Liver (tissue), 9 donors: ENCODE measurements around the gene KXD1. TPM values are rescaled to one million over a fixed set of nuclear protein-coding genes. Genes with fewer than 3 reads are reported as not detected.

ENCODE experiments used
- DNase-seq: peaks from one replicate; pipeline ENCODE4 v3.0.0-alpha.2; 2017; ENCODE audit warnings: low spot score
- H3K27ac ChIP-seq, 2 donors: one replicate each; pipeline ENCODE4 v1.7.0; 2013; ENCODE audit warnings: inconsistent platforms in 2 of 2, low read length in 2 of 2, control low read depth in 1 of 2, low read depth in 1 of 2, mild to moderate bottlenecking in 1 of 2
- H3K27me3 ChIP-seq, 4 donors: one replicate each; pipeline versions ENCODE4 v1.6.1 to v1.7.0; 2013; ENCODE audit warnings: low read length in 3 of 4, inconsistent platforms in 1 of 4, mild to moderate bottlenecking in 1 of 4, moderate library complexity in 1 of 4; ENCODE audit not compliant: control insufficient read depth in 4 of 4, insufficient read depth in 4 of 4
- H3K36me3 ChIP-seq, 4 donors: one replicate each; pipeline versions ENCODE4 v1.6.1 to v1.7.0; 2013; ENCODE audit warnings: low read length in 3 of 4, mild to moderate bottlenecking in 3 of 4, low read depth in 1 of 4, moderate library complexity in 1 of 4; ENCODE audit not compliant: control insufficient read depth in 4 of 4, insufficient read depth in 3 of 4
- H3K4me1 ChIP-seq, 4 donors: one replicate each; pipeline versions ENCODE4 v1.6.1 to v1.7.0; 2013; ENCODE audit warnings: low read length in 3 of 4, mild to moderate bottlenecking in 3 of 4, moderate library complexity in 1 of 4; ENCODE audit not compliant: control insufficient read depth in 4 of 4, insufficient read depth in 4 of 4
- H3K4me3 ChIP-seq, 3 donors: one replicate each; pipeline versions ENCODE4 v1.6.1 to v1.7.0; 2013; ENCODE audit warnings: low read length in 3 of 3, control low read depth in 1 of 3, low read depth in 1 of 3, mild to moderate bottlenecking in 1 of 3
- H3K9ac ChIP-seq, 2 donors: one replicate each; pipeline ENCODE4 v1.7.0; 2013; ENCODE audit warnings: low read length in 2 of 2, mild to moderate bottlenecking in 2 of 2, moderate library complexity in 2 of 2, control low read depth in 1 of 2, low read depth in 1 of 2
- H3K9me3 ChIP-seq, 4 donors: one replicate each; pipeline versions ENCODE4 v1.6.1 to v1.7.0; 2013; ENCODE audit warnings: low read length in 3 of 4; ENCODE audit not compliant: control insufficient read depth in 4 of 4
- ATF3 ChIP-seq: IDR thresholded peaks from 2 replicates; pipeline ENCODE4 v1.6.1; 2016; ENCODE audit warnings: antibody characterized with exemption
- CTCF ChIP-seq: fragments of 150-350 bp; IDR thresholded peaks from 2 replicates; pipeline ENCODE4 v1.5.1; 2017; ENCODE audit warnings: improper control_type of control experiment, low read depth, low read length; ENCODE audit not compliant: missing input control
- FOXA1 ChIP-seq: IDR thresholded peaks from 2 replicates; pipeline ENCODE4 v1.6.1; 2016; ENCODE audit warnings: antibody characterized with exemption
- FOXA2 ChIP-seq: IDR thresholded peaks from 2 replicates; pipeline ENCODE4 v1.6.1; 2016; ENCODE audit warnings: antibody characterized with exemption
- HNF4A ChIP-seq, 2 donors: conservative IDR thresholded peaks; 2 replicates each; pipeline ENCODE4 v1.6.1; 2016; ENCODE audit warnings: antibody characterized with exemption in 2 of 2, mild to moderate bottlenecking in 2 of 2
- HNF4G ChIP-seq: IDR thresholded peaks from 2 replicates; pipeline ENCODE4 v1.6.1; 2016; ENCODE audit warnings: antibody characterized with exemption
- JUND ChIP-seq, 2 donors: IDR thresholded peaks; 2 replicates each; pipeline ENCODE4 v1.6.1; 2016; ENCODE audit warnings: antibody characterized with exemption in 2 of 2
- MAX ChIP-seq: IDR thresholded peaks from 2 replicates; pipeline ENCODE4 v1.6.1; 2016; ENCODE audit warnings: antibody characterized with exemption
- NR2F2 ChIP-seq: IDR thresholded peaks from 2 replicates; pipeline ENCODE4 v1.6.1; 2016; ENCODE audit warnings: antibody characterized with exemption
- RAD21 ChIP-seq, 2 donors: IDR thresholded peaks; 2 replicates each; pipeline ENCODE4 v1.6.1; 2016; ENCODE audit warnings: antibody characterized with exemption in 2 of 2, mild to moderate bottlenecking in 2 of 2
- REST ChIP-seq: IDR thresholded peaks from 2 replicates; pipeline ENCODE4 v1.6.1; 2016; ENCODE audit warnings: antibody characterized with exemption, mild to moderate bottlenecking
- RXRA ChIP-seq, 2 donors: IDR thresholded peaks; 2 replicates each; pipeline ENCODE4 v1.6.1; 2017 to 2018; ENCODE audit warnings: antibody characterized with exemption in 2 of 2, mild to moderate bottlenecking in 1 of 2
- SP1 ChIP-seq: IDR thresholded peaks from 2 replicates; pipeline ENCODE4 v1.6.1; 2018; ENCODE audit warnings: antibody characterized with exemption, mild to moderate bottlenecking
- TAF1 ChIP-seq: conservative IDR thresholded peaks from 2 replicates; pipeline ENCODE4 v1.6.1; 2016; ENCODE audit warnings: antibody characterized with exemption, mild to moderate bottlenecking
- YY1 ChIP-seq: IDR thresholded peaks from 2 replicates; pipeline ENCODE4 v1.6.1; 2016; ENCODE audit warnings: antibody characterized with exemption, mild to moderate bottlenecking
- ZBTB33 ChIP-seq: IDR thresholded peaks from 2 replicates; pipeline ENCODE4 v1.6.1; 2016; ENCODE audit warnings: antibody characterized with exemption
- WGBS: extraction: QIAGEN DNeasy Blood & Tissue Kit; methylation state at CpG from one replicate; pipeline ENCODE4 v1.1.7; 2013; 5-methylcytosine and 5-hydroxymethylcytosine counted together
- polyA plus RNA-seq, 2 donors: library from polyadenylated mRNA; stranded (reverse) in 1 of 2; unstranded in 1 of 2; fragments of 200-250 nt in 1 of 2; fragments of >200 nt in 1 of 2; fragmentation: Nextera tagmentation in 1 of 2; extraction: Ambion mirVana in 1 of 2; gene quantifications; one replicate each; pipeline versions ENCODE4 v1.2.1 to v1.2.3, GENCODE V29; 2013 to 2015
- total RNA-seq, 2 donors: library from RNA; depleted of rRNA; stranded (reverse); fragments of >200 nt; gene quantifications; one replicate each; pipeline ENCODE4 v1.2.3, GENCODE V29; 2014
- donor health status: healthy.
- donor health status: healthy.
- donor health status: healthy.
- donor health status: healthy.
- donor health status: healthy.

KXD1 gene
- total and polyA plus RNA-seq, 4 donors: 31.8 to 53.6 (median 43.4) TPM

GRCh38 chr19:18605196-18605545, 47.5 kb downstream of the KXD1 start:
- TF ChIP-seq JUND (IDR thresholded peaks at IDR 0.05) (no peak), FOXA2 (no peak), HNF4A (conservative IDR thresholded peaks at IDR 0.05) (no peak), ATF3 (no peak), SP1 (no peak), NR2F2 (no peak), ZBTB33 (no peak), FOXA1 (no peak), TAF1 (no peak), HNF4G (no peak), RXRA (IDR thresholded peaks at IDR 0.05) (no peak), YY1 (no peak)
- 9% methylated on average over 17 of the region's 17 CpGs for WGBS
- H3K4me3 ChIP-seq: no peak overlapping the region

GRCh38 chr19:18605546-18606280, 48.0 kb downstream of the KXD1 start:
- 4% methylated on average over 65 of the region's 65 CpGs for WGBS
- H3K9ac ChIP-seq: no peak overlapping the region
- no peak for DNase-seq
- no peak for TF ChIP-seq ZBTB33
- no peak for TF ChIP-seq REST
- no peak for TF ChIP-seq CTCF
- no peak for TF ChIP-seq YY1
- TF ChIP-seq TAF1: no peak
- TF ChIP-seq NR2F2: no peak
- TF ChIP-seq RAD21 (IDR thresholded peaks at IDR 0.05): no peak
- TF ChIP-seq MAX: no peak
- no peak for TF ChIP-seq JUND (IDR thresholded peaks at IDR 0.05)
- TF ChIP-seq SP1: no peak
- no peak overlapping the region for H3K4me3 ChIP-seq
- no peak overlapping the region for H3K27ac ChIP-seq
- no peaks in the 10 kb centered on the region for H3K9me3 ChIP-seq
- H3K36me3 ChIP-seq: no peaks in the 10 kb centered on the region
- H3K27me3 ChIP-seq: peaks cover 8 to 12% (median 10%) of the 10 kb centered on the region in 4 donors
- peaks cover 0 to 5% (median under 1%) of the 10 kb centered on the region in 4 donors for H3K4me1 ChIP-seq

More at GRCh38 chr19:18605196-18605545, 47.5 kb downstream of the KXD1 start:
- H3K36me3 ChIP-seq: no peaks in the 10 kb centered on the region
- DNase-seq: no peak
- H3K27me3 ChIP-seq: peaks cover 8 to 11% (median 9%) of the 10 kb centered on the region in 4 donors
- H3K27ac ChIP-seq: no peak overlapping the region
- H3K9ac ChIP-seq: no peak overlapping the region
- no peaks in the 10 kb centered on the region for H3K9me3 ChIP-seq
- H3K4me1 ChIP-seq: peaks cover 0 to 5% (median under 1%) of the 10 kb centered on the region in 4 donors
